Subcutaneous adipose tissue (tissue), 4 donors: ENCODE measurements around the gene SAMD4A. TPM values are rescaled to one million over a fixed set of nuclear protein-coding genes. Genes with fewer than 3 reads are reported as not detected.

Experiments used
- total RNA-seq, 4 donors: library from RNA; depleted of rRNA; stranded (reverse); fragments of >200 nt; gene quantifications; one replicate each; pipeline ENCODE4 v1.1.0, GENCODE V29; 2016
- TF ChIP-seq, protein P1 (sequence below): fragments of 450-650 bp; IDR thresholded peaks from one replicate; pipeline ENCODE4 v1.5.1; 2016; ENCODE audit warnings: low read depth, mild to moderate bottlenecking, control low read depth, antibody characterized with exemption, moderate library complexity

The SAMD4A gene
- total RNA-seq, 4 donors from 2014 or later, result 30.0 to 65.9 (median 39.7) TPM

DNA sequence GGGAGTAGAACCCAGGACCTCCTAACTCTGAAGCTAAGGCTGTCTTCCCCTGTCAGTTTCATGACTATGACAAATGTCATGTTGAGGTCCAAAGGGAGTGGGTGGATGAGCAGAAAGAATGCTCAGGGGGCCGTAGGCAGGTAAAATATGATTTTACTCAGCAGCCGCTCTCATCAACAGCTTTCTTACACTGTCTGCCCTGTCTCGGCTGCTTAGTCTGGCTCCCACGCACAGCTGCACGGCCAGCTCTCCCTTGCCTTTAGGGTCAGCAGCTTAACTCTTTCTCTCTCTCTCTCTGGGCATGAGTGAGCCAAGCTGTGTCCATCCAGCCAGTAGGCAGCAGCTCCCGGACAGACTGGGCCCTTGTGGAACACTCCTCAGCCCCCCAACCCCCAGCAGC lies 240.5 kb downstream of the SAMD4A start:
- TF ChIP-seq, protein P1, sequence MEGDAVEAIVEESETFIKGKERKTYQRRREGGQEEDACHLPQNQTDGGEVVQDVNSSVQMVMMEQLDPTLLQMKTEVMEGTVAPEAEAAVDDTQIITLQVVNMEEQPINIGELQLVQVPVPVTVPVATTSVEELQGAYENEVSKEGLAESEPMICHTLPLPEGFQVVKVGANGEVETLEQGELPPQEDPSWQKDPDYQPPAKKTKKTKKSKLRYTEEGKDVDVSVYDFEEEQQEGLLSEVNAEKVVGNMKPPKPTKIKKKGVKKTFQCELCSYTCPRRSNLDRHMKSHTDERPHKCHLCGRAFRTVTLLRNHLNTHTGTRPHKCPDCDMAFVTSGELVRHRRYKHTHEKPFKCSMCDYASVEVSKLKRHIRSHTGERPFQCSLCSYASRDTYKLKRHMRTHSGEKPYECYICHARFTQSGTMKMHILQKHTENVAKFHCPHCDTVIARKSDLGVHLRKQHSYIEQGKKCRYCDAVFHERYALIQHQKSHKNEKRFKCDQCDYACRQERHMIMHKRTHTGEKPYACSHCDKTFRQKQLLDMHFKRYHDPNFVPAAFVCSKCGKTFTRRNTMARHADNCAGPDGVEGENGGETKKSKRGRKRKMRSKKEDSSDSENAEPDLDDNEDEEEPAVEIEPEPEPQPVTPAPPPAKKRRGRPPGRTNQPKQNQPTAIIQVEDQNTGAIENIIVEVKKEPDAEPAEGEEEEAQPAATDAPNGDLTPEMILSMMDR, result no peak

GRCh38 chr14:54807881-54808280 lies 241.0 kb downstream of the SAMD4A start:
- TF ChIP-seq, protein P1, result no peak

DNA sequence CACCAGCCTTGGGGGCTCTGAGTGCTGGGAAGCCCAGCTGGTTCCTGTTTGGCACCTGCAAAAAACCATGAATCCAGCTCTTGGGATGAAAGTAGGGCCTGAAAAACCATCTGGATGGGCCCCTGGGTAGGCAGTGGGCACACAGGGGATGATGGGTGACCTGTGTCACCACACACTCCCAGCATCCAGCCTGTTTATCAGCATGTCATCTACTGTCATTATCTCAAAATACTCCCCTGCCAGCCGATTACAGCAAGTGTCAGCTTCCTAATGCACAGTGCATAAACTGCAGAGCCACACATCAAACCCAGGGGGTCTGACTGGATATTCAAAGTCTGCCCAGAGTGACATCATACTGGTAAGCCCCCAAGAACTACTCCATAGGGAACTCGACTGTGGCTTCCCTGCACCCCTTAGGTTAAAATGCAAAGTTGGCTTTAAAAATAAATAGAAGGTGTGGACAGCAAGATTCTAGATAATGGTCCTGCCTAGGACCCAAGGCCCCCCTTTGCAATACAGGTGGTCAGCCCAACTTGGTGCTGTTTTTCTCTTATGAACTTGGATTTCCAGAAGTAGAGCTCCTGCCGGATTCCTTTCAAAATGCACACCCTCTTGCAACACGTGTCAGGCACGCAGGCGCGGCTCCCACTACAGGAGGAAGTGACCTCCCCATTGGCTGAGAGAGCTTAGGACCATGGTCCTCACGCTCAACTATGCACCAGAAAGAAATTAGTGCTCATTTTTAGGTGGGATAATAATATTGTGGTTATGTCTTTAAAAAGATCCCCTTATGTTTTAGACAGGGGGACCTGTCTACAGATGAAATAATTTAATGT lies 241.6 kb downstream of the SAMD4A start:
- TF ChIP-seq, protein P1, result no peak

GRCh38 chr14:54809767-54810166 lies 242.8 kb downstream of the SAMD4A start:
- TF ChIP-seq, protein P1, result no peak

DNA sequence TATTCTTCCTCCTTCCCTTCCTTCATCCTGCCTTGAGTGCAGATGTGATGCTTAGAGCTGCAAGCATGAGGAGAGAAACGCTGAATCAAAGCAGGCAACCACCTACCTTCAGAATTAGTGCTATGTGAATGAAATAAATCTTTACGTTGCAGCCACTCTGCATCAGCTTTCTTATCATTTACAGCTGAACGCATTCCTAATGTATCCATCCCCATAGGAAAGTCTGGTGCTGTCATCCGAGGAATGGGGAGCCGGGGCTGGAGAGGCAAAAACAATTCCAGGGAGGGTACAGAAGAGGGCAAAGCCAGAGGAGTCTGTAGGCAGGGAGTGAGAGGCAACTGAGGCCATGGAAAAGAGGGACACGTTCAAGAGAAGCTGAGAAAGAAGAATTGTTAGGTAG lies 245.7 kb downstream of the SAMD4A start:
- TF ChIP-seq, protein P1, result no peak

- TF ChIP-seq, protein P1, result no peak
Observed at GRCh38 chr14:54813081-54813480, 246.2 kb downstream of the SAMD4A start.

DNA sequence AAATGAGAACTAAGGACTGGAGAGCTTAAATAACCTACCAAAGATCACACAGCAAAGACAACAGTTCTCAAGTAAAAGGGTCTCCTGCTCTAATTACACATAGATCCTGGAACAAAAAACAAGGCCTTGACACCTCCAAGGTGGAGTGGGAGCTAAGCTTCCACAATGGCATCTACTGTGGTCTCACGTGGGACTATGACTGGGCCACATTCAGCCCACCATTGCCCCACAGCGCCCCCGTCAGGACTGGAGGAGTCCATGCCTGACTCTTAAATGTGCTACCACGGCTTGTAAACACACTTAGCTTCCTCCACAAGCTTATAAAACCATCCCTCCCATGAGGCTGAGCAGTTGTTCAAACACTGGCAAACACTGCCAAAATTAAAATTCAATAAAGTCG lies 247.1 kb downstream of the SAMD4A start:
- TF ChIP-seq, protein P1, result no peak
